GM12865 (cell line): ENCODE results near the gene JMJD7.

Source experiments
- DNase-seq: peaks from one replicate; pipeline ENCODE4 v3.0.0; 2010; ENCODE audit warnings: low read depth
- H3K4me3 ChIP-seq: 2 replicates; pipeline ENCODE4 v1.5.1; 2011; ENCODE audit warnings: mild to moderate bottlenecking, low read depth, low read length, control low read depth
- TF ChIP-seq, protein P1 (sequence below): IDR thresholded peaks from 2 replicates; pipeline ENCODE4 v1.5.1; 2011; ENCODE audit warnings: low read length, control low read depth, low read depth, inconsistent platforms; ENCODE audit not compliant: insufficient read depth; ENCODE audit errors: missing control alignments

JMJD7 gene

DNA sequence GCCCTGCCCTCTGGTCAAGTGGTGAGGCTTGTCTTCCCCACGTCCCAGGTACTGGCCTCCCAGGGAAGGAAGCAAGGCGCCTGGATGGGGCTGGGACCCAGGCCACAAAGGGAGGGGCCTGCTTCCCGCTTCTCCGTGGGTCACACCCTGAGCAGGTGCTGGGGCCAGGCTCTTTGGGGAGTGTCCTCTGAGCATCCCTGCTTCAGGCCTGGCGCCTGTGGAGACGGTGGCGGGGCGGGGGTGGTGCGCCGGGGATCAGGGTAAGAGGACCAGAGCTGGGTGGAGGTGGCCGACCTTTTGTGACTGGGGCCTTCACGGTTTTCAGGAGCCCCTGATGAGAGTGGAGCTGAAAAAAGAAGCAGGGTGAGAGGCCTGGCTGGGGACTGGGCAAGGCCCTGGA, 14.3 kb downstream of the JMJD7 start:
- TF ChIP-seq, protein P1, sequence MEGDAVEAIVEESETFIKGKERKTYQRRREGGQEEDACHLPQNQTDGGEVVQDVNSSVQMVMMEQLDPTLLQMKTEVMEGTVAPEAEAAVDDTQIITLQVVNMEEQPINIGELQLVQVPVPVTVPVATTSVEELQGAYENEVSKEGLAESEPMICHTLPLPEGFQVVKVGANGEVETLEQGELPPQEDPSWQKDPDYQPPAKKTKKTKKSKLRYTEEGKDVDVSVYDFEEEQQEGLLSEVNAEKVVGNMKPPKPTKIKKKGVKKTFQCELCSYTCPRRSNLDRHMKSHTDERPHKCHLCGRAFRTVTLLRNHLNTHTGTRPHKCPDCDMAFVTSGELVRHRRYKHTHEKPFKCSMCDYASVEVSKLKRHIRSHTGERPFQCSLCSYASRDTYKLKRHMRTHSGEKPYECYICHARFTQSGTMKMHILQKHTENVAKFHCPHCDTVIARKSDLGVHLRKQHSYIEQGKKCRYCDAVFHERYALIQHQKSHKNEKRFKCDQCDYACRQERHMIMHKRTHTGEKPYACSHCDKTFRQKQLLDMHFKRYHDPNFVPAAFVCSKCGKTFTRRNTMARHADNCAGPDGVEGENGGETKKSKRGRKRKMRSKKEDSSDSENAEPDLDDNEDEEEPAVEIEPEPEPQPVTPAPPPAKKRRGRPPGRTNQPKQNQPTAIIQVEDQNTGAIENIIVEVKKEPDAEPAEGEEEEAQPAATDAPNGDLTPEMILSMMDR, result no peak
- no peak overlapping the region for H3K4me3 ChIP-seq
- DNase-seq, result no peak

DNA sequence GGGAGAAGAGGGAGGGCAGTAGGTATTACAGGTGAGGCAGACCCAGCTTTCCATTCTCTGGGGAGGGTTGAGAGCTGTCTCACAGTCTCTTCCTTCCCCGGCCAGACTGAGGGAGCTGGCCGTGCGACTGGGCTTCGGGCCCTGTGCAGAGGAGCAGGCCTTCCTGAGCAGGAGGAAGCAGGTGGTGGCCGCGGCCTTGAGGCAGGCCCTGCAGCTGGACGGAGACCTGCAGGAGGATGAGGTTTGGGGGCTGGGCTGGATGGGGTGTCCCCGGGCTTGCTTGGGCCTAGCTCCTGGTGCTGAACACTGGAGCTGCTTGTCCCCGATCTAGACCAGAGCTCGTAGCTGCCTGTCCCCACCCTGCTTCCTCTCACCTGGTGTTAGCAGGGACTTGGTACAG, 15.7 kb downstream of the JMJD7 start:
- TF ChIP-seq, protein P1, result no peak
- no peak for DNase-seq
- H3K4me3 ChIP-seq, result no peak overlapping the region

DNA sequence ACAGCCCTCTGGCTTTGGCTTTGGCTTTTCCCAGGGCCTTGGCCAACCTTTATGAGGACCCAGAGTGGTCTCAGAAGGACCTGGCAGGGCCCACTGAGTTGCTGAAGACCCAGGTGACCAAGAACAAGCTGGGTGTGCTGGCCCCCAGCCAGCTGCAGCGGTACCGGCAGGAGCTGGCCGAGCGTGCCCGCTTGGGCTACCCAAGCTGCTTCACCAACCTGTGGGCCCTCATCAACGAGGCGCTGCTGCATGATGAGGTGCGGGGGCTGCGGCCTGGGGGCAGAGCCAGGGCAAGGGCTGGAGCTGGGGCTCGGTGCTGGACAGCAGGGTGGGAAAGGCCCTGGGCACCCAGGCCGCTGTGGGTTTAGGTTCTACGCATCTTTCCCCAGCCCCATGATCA, 16.9 kb downstream of the JMJD7 start:
- H3K4me3 ChIP-seq, result no peak overlapping the region
- no peak for DNase-seq
- TF ChIP-seq, protein P1, result no peak

DNA sequence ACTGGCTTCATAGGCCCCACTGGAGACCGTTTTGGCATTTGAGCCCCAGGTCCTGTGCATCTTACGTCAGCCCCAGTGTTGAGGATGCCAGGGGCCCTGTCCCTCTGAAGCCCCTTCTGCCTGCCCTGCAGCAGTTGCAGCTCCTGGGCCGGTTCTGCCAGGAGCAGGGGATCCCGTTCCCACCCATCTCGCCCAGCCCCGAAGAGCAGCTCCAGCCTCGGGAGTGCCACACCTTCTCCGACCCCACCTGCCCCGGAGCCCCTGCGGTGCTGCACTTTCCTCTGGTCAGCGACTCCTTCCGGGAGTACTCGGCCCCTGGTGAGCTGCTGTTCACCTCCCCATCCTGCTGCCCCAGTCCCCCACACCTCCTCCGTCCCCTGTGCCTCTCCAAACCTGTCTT, 19.3 kb downstream of the JMJD7 start:
- H3K4me3 ChIP-seq, result no peak overlapping the region
- DNase-seq, result no peak
- TF ChIP-seq, protein P1, result no peak

DNA sequence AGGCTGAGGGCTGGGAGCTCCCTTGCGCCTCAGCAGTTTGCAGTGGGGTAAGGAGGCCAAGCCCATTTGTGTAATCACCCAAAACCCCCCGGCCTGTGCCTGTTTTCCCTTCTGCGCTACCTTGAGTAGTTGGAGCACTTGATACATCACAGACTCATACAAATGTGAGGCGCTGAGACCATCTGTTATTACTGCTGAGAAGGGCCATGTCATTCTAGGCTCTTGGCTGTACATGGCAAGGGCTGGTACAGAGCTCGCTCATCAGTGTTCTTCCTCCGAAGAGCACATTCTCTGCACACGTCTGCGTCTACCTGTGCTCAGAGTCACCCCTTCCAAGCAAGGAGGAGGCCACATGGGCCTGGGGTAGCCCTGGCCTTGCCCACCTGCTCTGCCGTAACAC, 20.1 kb downstream of the JMJD7 start:
- DNase-seq, result no peak
- no peak overlapping the region for H3K4me3 ChIP-seq
- TF ChIP-seq, protein P1, result no peak

DNA sequence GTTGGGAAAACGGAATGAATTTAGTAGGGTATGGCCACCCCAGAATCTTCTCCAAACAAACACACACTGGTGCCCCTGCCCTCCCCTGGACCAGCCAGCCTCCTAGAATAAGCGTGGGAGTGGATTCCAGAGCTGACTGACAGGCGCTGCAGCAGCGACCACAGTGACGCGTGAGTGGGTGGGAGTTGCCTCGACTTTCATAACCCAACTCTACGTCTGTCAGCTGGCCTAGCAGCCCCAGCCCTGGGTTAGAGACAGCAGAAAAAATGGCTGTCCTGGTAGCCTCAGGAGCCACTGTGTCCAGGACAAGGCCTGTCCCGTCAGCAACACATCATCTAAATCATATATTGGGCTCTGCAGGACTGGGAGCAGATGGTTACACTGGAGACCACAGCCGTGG, 20.7 kb downstream of the JMJD7 start:
- TF ChIP-seq, protein P1, result no peak
- no peak for DNase-seq
- no peak overlapping the region for H3K4me3 ChIP-seq

DNA sequence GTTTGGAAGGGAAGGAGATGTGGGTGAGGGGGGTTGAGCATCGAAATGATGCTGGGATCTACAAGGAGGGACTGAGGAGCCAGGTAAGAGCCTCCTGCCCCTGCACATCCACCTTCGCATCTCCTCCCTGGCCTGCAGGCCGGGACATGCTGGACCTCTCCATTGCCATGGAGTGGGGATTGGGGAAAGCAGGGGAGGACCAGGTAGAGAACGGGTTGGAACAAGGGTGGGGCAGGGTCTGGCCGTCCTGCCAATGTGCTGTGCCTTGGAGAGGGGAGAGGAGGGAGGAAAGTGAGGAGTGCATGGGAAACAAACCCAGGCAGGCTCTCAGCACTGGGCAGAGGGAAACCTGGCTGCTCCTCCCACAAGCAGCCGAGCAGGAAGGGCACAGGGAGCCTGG, 21.3 kb downstream of the JMJD7 start:
- TF ChIP-seq, protein P1, result no peak
- no peak for DNase-seq
- no peak overlapping the region for H3K4me3 ChIP-seq
